Ishikawa (cell line): ENCODE results near the gene CCDC17.

Experiments
- CREB1 ChIP-seq: IDR thresholded peaks from 2 replicates; pipeline ENCODE4 v1.6.1; 2012; ENCODE audit warnings: low read depth
- EGR1 ChIP-seq: IDR thresholded peaks from 2 replicates; pipeline ENCODE4 v1.6.1; 2012
- EP300 ChIP-seq: IDR thresholded peaks from 2 replicates; pipeline ENCODE4 v1.6.1; 2012; ENCODE audit warnings: borderline replicate concordance
- FOXM1 ChIP-seq: IDR thresholded peaks from 2 replicates; pipeline ENCODE4 v1.6.1; 2012; ENCODE audit warnings: low read depth, borderline replicate concordance
- NFIC ChIP-seq: IDR thresholded peaks from 2 replicates; pipeline ENCODE4 v1.6.1; 2012
- RAD21 ChIP-seq: IDR thresholded peaks from 2 replicates; pipeline ENCODE4 v1.6.1; 2012; ENCODE audit warnings: low read depth
- REST ChIP-seq: IDR thresholded peaks from 2 replicates; pipeline ENCODE4 v1.6.1; 2012; ENCODE audit warnings: low read depth, mild to moderate bottlenecking
- TAF1 ChIP-seq: IDR thresholded peaks from 2 replicates; pipeline ENCODE4 v1.6.1; 2012; ENCODE audit warnings: low read depth, mild to moderate bottlenecking
- TCF12 ChIP-seq: IDR thresholded peaks from 2 replicates; pipeline ENCODE4 v1.6.1; 2012; ENCODE audit warnings: low read depth
- TEAD4 ChIP-seq: IDR thresholded peaks from 2 replicates; pipeline ENCODE4 v1.6.1; 2012
- YY1 ChIP-seq: IDR thresholded peaks from 2 replicates; pipeline ENCODE4 v1.6.1; 2012; ENCODE audit warnings: low read depth
- ZBTB7A ChIP-seq: IDR thresholded peaks from 2 replicates; pipeline ENCODE4 v1.6.1; 2012; ENCODE audit warnings: low read depth
- TF ChIP-seq, protein P1 (sequence below): IDR thresholded peaks from 2 replicates; pipeline ENCODE4 v1.6.1; 2012
- TF ChIP-seq, protein P2 (sequence below): IDR thresholded peaks from 2 replicates; pipeline ENCODE4 v1.6.1; 2012

DNA sequence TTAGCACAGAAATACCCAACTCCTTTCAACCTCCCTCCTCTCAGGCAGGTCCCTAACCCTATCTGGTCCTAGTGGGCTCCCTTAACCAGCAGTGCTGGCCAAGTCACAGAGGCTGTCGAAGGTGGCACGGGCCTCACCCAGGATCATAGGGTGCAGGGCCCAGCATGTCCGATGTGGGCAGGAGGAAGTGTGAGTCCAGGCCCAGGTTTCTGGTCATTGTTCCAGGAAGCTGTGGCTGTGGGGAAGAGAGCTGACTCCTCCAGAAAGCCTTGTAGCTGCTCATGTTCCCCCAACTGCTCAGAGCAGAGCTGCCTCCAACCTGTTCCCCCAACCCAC lies 2.4 kb downstream of the CCDC17 start:
- TF ChIP-seq NFIC (no peak), REST (no peak), CREB1 (no peak), YY1 (no peak), EP300 (no peak), TEAD4 (no peak), TAF1 (no peak), EGR1 (no peak), TCF12 (no peak), RAD21 (no peak), FOXM1 (no peak), ZBTB7A (no peak)
- TF ChIP-seq, protein P1, sequence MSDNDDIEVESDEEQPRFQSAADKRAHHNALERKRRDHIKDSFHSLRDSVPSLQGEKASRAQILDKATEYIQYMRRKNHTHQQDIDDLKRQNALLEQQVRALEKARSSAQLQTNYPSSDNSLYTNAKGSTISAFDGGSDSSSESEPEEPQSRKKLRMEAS = no peak
- TF ChIP-seq, protein P2, sequence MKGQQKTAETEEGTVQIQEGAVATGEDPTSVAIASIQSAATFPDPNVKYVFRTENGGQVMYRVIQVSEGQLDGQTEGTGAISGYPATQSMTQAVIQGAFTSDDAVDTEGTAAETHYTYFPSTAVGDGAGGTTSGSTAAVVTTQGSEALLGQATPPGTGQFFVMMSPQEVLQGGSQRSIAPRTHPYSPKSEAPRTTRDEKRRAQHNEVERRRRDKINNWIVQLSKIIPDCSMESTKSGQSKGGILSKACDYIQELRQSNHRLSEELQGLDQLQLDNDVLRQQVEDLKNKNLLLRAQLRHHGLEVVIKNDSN = no peak
